Measurements from ENCODE around the gene SPEM1. TPM values are rescaled to one million over a fixed set of nuclear protein-coding genes. Genes with fewer than 3 reads are reported as not detected.

SPEM1 gene
- total RNA-seq, 1 donor from 2014 or later: 0.23 TPM

- H3K27ac Mint-ChIP-seq (ENCODE audit: unreplicated experiment): no peak overlapping the region
- H3K9me3 ChIP-seq (ENCODE audit: insufficient read depth, low read depth, low read length): no peaks in the 10 kb centered on the region
- H3K4me1 ChIP-seq (ENCODE audit: insufficient read depth, low read length): peaks cover 8% of the 10 kb centered on the region
- H3K79me2 ChIP-seq (ENCODE audit: insufficient read depth, low read length): no peaks in the 10 kb centered on the region
- H3K4me3 ChIP-seq (ENCODE audit: insufficient read depth, low read depth, low read length): no peak overlapping the region
- no peaks in the 10 kb centered on the region for H3K27me3 ChIP-seq (ENCODE audit: insufficient read depth, low read length)
- peaks cover 19% of the 10 kb centered on the region for H4K20me1 ChIP-seq (ENCODE audit: insufficient read depth, low read length)
- no peak overlapping the region for H3K4me2 ChIP-seq (ENCODE audit: low read length)
- no peak overlapping the region for H3K4me3 Mint-ChIP-seq (ENCODE audit: unreplicated experiment)
- no peak overlapping the region for H3K9ac ChIP-seq (ENCODE audit: low read length)
- no peaks in the 10 kb centered on the region for H3K9me3 Mint-ChIP-seq (ENCODE audit: unreplicated experiment)
- H3K4me1 Mint-ChIP-seq (ENCODE audit: low read depth, unreplicated experiment): peaks cover 4% of the 10 kb centered on the region
- H3K27ac ChIP-seq (ENCODE audit: low read depth, low read length): no peak overlapping the region
- H3K27me3 Mint-ChIP-seq (ENCODE audit: low read depth, unreplicated experiment): no peaks in the 10 kb centered on the region
- H3K36me3 Mint-ChIP-seq (ENCODE audit: low read depth, unreplicated experiment): peaks cover 30% of the 10 kb centered on the region
- FAIRE-seq (no peak), DNase-seq (ENCODE audit: low read depth) (no peak)
- TF ChIP-seq, protein P1, sequence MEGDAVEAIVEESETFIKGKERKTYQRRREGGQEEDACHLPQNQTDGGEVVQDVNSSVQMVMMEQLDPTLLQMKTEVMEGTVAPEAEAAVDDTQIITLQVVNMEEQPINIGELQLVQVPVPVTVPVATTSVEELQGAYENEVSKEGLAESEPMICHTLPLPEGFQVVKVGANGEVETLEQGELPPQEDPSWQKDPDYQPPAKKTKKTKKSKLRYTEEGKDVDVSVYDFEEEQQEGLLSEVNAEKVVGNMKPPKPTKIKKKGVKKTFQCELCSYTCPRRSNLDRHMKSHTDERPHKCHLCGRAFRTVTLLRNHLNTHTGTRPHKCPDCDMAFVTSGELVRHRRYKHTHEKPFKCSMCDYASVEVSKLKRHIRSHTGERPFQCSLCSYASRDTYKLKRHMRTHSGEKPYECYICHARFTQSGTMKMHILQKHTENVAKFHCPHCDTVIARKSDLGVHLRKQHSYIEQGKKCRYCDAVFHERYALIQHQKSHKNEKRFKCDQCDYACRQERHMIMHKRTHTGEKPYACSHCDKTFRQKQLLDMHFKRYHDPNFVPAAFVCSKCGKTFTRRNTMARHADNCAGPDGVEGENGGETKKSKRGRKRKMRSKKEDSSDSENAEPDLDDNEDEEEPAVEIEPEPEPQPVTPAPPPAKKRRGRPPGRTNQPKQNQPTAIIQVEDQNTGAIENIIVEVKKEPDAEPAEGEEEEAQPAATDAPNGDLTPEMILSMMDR (IDR thresholded peaks at IDR 0.05; ENCODE audit: insufficient read depth, low read depth, low read length): no peak
- TF ChIP-seq EZH2 (IDR thresholded peaks at IDR 0.05; ENCODE audit: insufficient read depth, low read length): no peak
- no peak overlapping the region for H2AFZ ChIP-seq (ENCODE audit: low read depth, low read length)
- no peaks in the 10 kb centered on the region for H3K36me3 ChIP-seq (ENCODE audit: insufficient read depth, low read length)
Measured at GRCh38 chr17:7416323-7416722, 3.8 kb upstream of the SPEM1 start.

DNA sequence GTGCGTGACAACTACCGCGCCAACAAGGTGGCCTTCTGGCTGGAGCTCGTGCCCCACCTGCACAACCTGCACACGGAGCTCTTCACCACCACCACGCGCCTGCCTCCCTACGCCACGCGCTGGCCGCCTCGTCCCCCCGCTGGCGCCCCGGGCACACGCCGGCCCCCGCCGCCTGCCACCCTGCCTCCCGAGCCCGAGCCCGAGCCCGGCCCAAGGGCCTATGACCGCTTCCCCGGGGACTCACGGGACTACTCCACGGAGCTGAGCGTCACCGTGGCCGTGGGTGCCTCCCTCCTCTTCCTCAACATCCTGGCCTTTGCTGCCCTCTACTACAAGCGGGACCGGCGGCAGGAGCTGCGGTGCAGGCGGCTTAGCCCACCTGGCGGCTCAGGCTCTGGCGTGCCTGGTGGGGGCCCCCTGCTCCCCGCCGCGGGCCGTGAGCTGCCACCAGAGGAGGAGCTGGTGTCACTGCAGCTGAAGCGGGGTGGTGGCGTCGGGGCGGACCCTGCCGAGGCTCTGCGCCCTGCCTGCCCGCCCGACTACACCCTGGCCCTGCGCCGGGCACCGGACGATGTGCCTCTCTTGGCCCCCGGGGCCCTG, 3.0 kb upstream of the SPEM1 start:
- Mint-ChIP-seq H3K4me1 (ENCODE audit: low read depth, unreplicated experiment) (peaks cover 4% of the 10 kb centered on the region), H3K27me3 (ENCODE audit: low read depth, unreplicated experiment) (no peaks in the 10 kb centered on the region), H3K9me3 (ENCODE audit: unreplicated experiment) (no peaks in the 10 kb centered on the region), H3K36me3 (ENCODE audit: low read depth, unreplicated experiment) (peaks cover 29% of the 10 kb centered on the region), H3K4me3 (ENCODE audit: unreplicated experiment) (no peak overlapping the region), H3K27ac (ENCODE audit: unreplicated experiment) (no peak overlapping the region)
- Histone ChIP-seq H3K9ac (ENCODE audit: low read length) (no peak overlapping the region), H3K4me1 (ENCODE audit: insufficient read depth, low read length) (peaks cover 8% of the 10 kb centered on the region), H3K79me2 (ENCODE audit: insufficient read depth, low read length) (no peaks in the 10 kb centered on the region), H3K4me3 (ENCODE audit: insufficient read depth, low read depth, low read length) (no peak overlapping the region), H3K36me3 (ENCODE audit: insufficient read depth, low read length) (no peaks in the 10 kb centered on the region), H3K9me3 (ENCODE audit: insufficient read depth, low read depth, low read length) (no peaks in the 10 kb centered on the region), H2AFZ (ENCODE audit: low read depth, low read length) (no peak overlapping the region), H3K4me2 (ENCODE audit: low read length) (no peak overlapping the region), H3K27ac (ENCODE audit: low read depth, low read length) (no peak overlapping the region), H3K27me3 (ENCODE audit: insufficient read depth, low read length) (no peaks in the 10 kb centered on the region), H4K20me1 (ENCODE audit: insufficient read depth, low read length) (peaks cover 19% of the 10 kb centered on the region)
- no peak for DNase-seq (ENCODE audit: low read depth)
- TF ChIP-seq, protein P1 (IDR thresholded peaks at IDR 0.05; ENCODE audit: insufficient read depth, low read depth, low read length): no peak
- TF ChIP-seq EZH2 (IDR thresholded peaks at IDR 0.05; ENCODE audit: insufficient read depth, low read length): no peak
- FAIRE-seq: no peak

- H3K9me3 Mint-ChIP-seq (ENCODE audit: unreplicated experiment): no peaks in the 10 kb centered on the region
- no peaks in the 10 kb centered on the region for H3K27me3 ChIP-seq (ENCODE audit: insufficient read depth, low read length)
- H3K36me3 ChIP-seq (ENCODE audit: insufficient read depth, low read length): no peaks in the 10 kb centered on the region
- H3K27ac ChIP-seq (ENCODE audit: low read depth, low read length): no peak overlapping the region
- no peaks in the 10 kb centered on the region for H3K79me2 ChIP-seq (ENCODE audit: insufficient read depth, low read length)
- peaks cover 1% of the 10 kb centered on the region for H3K4me1 ChIP-seq (ENCODE audit: insufficient read depth, low read length)
- peak overlapping the region; percentile 5 for H3K4me3 Mint-ChIP-seq (ENCODE audit: unreplicated experiment)
- no peak overlapping the region for H3K4me3 ChIP-seq (ENCODE audit: insufficient read depth, low read depth, low read length)
- peak overlapping the region; percentile 12 for H3K27ac Mint-ChIP-seq (ENCODE audit: unreplicated experiment)
- no peaks in the 10 kb centered on the region for H3K9me3 ChIP-seq (ENCODE audit: insufficient read depth, low read depth, low read length)
- H3K27me3 Mint-ChIP-seq (ENCODE audit: low read depth, unreplicated experiment): no peaks in the 10 kb centered on the region
- peaks cover 19% of the 10 kb centered on the region for H4K20me1 ChIP-seq (ENCODE audit: insufficient read depth, low read length)
- FAIRE-seq (no peak), DNase-seq (ENCODE audit: low read depth) (no peak)
- no peak overlapping the region for H3K4me2 ChIP-seq (ENCODE audit: low read length)
- no peak overlapping the region for H2AFZ ChIP-seq (ENCODE audit: low read depth, low read length)
- no peak overlapping the region for H3K9ac ChIP-seq (ENCODE audit: low read length)
- TF ChIP-seq, protein P1 (IDR thresholded peaks at IDR 0.05; ENCODE audit: insufficient read depth, low read depth, low read length): no peak
- no peak for TF ChIP-seq EZH2 (IDR thresholded peaks at IDR 0.05; ENCODE audit: insufficient read depth, low read length)
- peaks cover 20% of the 10 kb centered on the region for H3K36me3 Mint-ChIP-seq (ENCODE audit: low read depth, unreplicated experiment)
- H3K4me1 Mint-ChIP-seq (ENCODE audit: low read depth, unreplicated experiment): no peaks in the 10 kb centered on the region
Measured at GRCh38 chr17:7418472-7419152, 1.5 kb upstream of the SPEM1 start.

All from astrocyte (in vitro differentiated cells and primary cell).